GM18511 (cell line): ENCODE measurements around the gene DERL2.

Experiments used
- ATAC-seq: cut with Tn5 transposase; IDR thresholded peaks from one replicate; pipeline ENCODE4 v1.9.1; 2021; ENCODE audit warnings: mild to moderate bottlenecking, moderate library complexity; ENCODE audit not compliant: unreplicated experiment

The DERL2 gene

DNA sequence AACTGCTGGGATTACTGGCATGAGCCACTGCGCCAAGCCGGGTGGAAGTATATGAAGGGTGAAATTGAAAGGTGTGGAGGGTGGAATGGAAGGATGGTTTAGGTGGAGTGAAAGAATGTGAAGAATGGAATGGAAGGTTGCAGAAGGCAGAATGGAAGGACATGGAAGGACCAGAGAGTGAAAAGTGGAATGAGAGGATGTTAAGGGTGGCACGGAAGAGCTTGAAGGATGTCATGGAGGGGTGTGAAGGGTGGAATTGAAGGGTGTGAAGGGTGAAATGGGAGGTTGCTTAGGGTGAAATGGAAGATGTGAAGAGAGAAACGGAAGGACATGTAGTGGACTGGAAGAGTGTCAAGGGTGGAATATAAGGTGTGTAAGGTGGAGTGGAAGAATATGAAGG is 16.6 kb upstream of the DERL2 start:
- ATAC-seq = no peak

GRCh38 chr17:5501685-5502084 is 15.7 kb upstream of the DERL2 start:
- no peak for ATAC-seq

- no peak for ATAC-seq
These were observed 14.8 kb upstream of the DERL2 start for GRCh38 chr17:5500589-5501391.

GRCh38 chr17:5500247-5500588 is 14.2 kb upstream of the DERL2 start:
- ATAC-seq = no peak

DNA sequence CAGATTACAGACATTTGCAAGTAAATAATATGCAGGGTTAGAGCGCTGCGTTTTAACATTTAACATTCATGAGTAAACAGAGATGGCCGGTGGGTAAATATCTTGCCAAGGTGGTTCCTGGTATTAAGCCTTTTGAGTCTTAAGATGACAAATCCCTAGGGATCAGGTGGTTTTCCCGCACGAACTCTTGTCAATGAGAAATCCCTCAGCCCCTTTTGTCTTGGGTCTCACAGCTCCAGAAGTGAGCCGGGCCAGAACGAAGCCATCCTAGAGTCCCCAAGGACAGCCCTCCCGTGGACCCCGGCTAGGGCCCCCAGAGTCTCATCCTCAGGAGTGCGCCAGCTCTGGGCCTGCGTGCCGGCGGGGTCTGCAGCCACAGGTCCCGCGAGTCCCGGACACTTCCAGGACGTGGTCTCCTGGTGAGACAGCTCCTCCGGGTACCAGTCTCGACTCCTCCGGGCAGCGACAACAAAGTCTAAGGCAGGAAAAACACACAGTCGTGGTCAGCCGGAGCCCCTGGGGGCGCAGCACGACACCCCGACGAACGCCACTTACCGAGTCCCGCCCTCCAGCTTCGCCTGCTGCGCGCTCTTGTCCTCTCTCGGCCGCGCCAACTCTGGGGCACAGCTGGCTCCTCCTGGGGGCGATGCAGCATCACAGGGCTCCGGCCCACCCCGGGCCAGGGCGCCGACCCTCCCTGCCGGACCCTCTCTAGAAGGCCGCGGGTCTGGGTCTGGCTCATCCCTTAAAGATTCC is 13.7 kb upstream of the DERL2 start:
- ATAC-seq = no peak

DNA sequence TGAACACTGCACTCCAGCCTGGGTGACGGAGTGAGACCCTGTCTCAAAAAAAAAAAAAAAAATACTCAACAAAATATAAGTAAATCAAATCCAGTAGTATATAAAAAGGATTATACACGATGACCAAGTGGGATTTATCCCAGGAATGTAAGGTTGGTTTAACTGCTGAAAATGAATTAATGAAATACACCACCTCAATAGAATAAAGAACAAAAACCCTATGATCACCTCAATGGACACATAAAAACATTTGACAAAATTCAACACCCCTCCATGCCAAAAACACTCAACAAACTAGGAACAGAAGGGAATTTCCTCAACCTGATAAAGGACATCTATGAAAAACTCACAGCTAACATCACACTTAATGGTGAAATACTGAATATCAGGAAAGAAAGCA is 7.0 kb upstream of the DERL2 start:
- ATAC-seq = no peak

GRCh38 chr17:5488752-5489151 is 2.8 kb upstream of the DERL2 start:
- no peak for ATAC-seq

GRCh38 chr17:5486206-5487124 is 487 bp upstream of the DERL2 start, which contains the start of gene MIS12:
Gene MIS12, plus strand, starts transcription at chr17:5486566. Its CDS starts 2,297 bp downstream, at chr17:5488863.
- peak; percentile 84 for ATAC-seq

DNA sequence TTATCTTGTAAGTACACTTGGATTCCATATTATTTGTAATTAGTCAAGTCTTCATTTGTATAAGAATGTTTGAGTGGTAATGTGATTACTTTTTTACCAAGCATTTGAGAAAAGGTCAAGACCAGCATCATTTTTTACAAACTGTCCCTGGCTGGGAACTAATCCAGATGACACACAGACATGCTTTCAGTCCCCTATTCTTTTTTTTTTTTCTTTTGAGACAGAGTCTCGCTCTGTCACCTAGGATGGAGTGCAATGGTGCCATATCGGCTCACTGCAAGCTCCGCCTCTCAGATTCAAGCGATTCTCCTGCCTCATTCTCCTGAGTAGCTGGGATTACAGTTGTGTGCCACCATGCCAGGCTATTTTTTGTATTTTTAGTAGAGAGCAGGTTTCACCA is 4.5 kb downstream of the DERL2 start:
- ATAC-seq = no peak

DNA sequence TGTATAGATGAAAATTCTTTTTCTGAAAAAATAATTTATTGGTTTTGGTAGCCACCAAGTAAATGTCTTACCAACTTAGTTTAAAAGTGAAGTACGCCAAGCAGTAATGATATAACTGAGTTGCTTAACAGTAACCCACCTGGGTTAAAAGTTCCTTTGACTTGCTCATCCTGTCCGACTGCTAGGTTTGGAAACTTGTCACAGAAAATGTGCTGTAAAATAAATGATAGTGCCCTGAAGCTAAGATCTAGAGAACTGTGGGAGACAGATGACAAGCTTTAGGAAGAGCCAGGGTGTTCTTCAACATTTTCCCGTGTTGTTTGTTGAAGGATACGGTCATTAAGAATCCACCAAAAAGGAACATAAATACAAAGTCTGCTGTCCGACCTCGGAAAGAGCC is 5.0 kb downstream of the DERL2 start:
- ATAC-seq = no peak

DNA sequence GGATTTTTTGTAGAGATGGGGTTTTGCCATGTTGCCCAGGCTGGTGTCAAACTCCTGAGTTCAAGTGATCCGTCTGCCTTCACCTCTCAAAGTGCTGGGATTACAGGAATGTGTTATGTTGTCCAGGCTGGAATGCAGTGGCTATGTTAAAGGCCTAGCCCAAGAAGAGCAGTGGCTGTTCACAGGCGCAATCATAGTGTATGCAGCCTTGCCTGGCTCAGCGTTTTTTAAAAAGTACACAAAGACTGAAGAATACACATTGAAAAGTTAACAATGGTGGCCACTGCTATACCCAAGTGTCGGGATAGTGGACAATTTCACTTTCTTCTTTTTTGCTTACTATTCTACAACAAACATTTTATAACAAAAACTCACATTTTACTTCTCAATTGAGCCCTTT is 7.0 kb downstream of the DERL2 start:
- no peak for ATAC-seq

DNA sequence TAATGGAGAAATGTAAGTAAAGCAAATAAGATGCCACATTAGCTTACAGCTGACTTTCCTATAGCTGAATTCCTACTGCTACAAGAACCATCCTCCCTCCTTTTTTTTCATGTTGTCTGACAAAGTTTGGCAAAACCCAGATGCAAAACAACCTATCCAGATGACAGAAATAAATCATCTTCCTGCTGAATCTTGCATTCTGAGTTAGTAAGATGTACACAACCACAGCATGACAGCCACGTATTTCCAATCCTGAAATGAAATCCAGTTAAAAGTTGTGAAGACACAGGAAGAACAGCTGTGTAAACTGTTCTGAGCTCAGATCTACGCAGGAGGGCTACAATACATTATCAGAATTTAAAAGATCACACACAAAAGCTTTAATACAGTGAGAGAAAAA is 12.1 kb downstream of the DERL2 start:
- ATAC-seq = no peak

GRCh38 chr17:5472511-5472910 is 13.5 kb downstream of the DERL2 start:
- no peak for ATAC-seq

DNA sequence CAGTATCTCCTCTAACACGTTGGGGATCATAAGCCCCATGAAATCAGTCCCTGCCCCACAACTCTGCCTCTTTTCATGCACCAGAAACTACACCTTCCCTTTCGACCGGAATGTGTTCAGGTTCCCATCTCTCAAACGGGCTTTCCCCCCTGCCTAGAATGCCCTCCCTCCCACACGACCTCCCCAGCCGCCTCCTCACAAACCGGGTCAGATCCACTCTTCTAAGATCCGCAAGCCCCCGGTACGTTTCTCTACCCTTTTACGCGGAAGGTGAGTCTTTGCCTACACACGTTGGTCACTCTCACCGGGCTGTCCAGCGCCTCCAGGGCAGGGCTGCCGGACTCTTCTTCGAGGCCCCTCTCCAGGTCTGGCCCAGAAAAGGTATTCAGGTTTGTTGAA is 17.9 kb downstream of the DERL2 start:
- no peak for ATAC-seq

- ATAC-seq = no peak
These were observed 18.6 kb downstream of the DERL2 start for GRCh38 chr17:5467416-5467815.

- no peak for ATAC-seq
These were observed 19.7 kb downstream of the DERL2 start for GRCh38 chr17:5466295-5466694.

DNA sequence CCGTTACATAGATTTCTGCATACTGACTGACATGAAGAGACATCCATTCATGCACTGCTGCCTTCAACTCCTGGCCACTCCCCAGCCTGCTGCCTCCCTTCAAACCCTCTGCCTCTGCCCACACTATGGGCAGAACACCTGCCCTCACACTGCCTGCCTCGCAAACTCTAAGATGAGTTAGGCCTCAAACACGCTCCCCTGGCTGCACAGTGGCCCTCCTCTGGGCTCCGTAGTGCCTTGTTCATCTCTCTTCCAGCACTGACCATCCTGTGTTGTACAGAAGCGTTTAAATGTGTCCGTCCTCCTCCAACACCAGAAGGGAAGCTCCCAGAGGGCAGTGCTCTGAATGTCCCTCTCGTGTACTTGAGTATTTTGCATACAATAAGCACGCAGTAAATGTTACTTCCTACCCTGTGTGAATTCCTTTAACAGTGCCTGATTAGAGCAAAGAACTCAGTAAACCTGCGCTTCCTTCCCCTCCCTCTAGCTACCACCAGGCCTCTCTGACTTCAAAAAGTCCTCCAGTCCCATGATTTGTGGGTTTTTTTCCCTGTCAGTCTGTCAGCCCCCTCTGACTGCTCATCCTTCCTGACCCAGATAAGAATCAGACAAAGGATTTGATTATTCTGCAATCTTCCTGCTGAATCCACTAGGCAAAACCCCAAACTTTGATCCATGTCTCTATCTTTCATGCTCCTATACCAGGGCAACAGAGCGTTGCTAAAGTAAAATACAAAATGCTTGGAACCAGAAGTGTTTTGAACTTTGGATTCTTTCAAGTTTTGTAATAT is 21.1 kb downstream of the DERL2 start:
- no peak for ATAC-seq

- ATAC-seq = no peak
These were observed 39.2 kb downstream of the DERL2 start for GRCh38 chr17:5446786-5447185.

GRCh38 chr17:5444209-5444608 is 41.8 kb downstream of the DERL2 start:
- no peak for ATAC-seq

DNA sequence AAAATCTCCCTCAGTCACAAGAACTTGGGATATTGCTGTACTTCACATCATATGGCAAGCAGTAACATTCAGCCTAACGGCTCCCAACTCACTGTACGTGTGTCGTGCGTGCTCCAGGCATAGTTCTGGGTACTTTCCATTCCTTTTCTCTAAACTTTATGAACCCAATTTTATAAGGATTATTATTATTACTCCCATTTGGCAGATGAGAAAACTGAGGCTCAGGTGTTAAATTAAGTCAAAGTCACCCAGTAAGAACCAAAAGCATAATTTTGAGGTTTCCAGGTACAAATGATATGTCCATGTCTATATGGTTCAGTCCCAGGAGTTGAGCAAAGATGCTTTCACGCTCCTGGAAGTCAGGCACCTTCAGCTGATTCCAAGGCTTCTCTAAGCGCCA is 42.2 kb downstream of the DERL2 start:
- no peak for ATAC-seq

DNA sequence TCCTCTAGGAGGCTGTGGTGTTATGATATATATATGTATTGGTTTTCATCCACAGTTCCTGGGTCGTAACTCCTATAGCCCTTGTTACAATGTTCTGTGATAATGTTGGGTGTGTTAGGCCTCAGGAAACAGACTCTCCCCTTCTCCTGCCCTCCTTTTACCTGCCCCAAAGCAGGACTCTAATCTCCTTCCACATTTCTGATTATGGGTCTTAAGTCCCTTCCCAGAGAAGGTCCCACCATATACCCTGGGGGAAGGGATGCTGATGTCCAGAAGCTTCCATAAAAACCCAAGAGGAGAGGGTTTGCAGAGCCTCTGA is 46.6 kb downstream of the DERL2 start:
- no peak for ATAC-seq
